Measurements from ENCODE around the gene SHF.

Gene SHF

DNA sequence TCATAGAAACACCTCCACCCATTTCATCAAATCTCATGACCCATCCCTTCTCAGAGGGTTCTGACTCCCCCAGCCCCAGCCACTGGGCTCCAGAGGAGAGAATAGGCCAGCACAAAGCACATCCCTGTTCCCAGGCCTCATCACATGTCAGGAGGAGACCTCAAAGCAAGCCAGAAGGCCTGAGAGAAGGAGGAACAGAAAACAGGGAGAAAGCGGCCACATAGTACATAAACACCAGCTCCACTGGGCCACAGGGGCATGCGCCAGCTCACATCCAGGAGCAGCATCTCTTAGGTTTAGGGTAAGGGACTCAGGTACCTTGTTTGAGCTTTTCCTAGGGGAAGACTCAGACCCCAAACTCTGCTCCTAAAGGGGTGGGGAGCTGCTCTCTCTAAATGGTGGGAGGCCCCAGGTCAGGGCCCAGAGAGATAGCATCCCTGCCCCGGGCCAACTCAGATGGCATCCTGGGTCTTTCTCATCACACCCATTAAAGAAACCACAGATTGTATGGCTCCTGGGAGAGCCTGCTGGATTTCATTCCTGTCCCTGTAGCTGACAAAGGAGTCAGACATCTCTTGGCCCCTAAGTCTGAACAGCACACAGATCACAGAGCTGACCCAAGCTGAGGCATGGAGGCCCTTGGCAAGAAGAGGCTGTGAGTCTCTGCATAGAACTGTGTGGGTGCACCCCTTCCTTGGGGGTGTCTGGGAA, 2.5 kb downstream of the SHF start:
- TF ChIP-seq, protein P1, sequence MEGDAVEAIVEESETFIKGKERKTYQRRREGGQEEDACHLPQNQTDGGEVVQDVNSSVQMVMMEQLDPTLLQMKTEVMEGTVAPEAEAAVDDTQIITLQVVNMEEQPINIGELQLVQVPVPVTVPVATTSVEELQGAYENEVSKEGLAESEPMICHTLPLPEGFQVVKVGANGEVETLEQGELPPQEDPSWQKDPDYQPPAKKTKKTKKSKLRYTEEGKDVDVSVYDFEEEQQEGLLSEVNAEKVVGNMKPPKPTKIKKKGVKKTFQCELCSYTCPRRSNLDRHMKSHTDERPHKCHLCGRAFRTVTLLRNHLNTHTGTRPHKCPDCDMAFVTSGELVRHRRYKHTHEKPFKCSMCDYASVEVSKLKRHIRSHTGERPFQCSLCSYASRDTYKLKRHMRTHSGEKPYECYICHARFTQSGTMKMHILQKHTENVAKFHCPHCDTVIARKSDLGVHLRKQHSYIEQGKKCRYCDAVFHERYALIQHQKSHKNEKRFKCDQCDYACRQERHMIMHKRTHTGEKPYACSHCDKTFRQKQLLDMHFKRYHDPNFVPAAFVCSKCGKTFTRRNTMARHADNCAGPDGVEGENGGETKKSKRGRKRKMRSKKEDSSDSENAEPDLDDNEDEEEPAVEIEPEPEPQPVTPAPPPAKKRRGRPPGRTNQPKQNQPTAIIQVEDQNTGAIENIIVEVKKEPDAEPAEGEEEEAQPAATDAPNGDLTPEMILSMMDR (IDR thresholded peaks at IDR 0.05; ENCODE audit: control insufficient read depth, insufficient read depth, low read depth, low read length, missing control alignments), result no peak
- no peak for DNase-seq (ENCODE audit: low read depth)
- H3K4me3 ChIP-seq (ENCODE audit: control insufficient read depth, low read depth, low read length), result no peak overlapping the region

DNA sequence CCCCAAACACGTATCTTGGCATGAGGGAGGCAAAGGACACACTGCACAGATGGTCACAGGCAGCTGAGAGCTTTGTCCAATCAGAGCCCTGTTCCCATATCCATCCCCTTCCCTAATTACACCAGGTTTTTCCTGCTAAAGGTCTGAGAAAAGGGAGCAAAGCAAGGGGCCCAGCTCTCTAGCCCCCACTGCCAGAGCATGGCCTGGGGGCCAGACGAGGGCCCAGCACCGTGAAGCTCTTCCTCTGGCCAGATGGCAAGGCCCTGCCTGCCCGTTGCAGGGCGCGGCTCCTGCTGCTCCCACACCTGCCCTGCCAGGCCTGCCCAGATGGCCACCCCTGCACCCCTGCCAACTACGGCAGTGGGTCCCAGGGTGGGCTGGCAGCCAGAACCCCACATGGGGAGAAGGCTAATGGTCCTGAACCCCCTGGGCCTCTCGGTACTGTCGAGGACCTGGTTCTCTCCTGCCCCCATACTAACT, 3.2 kb downstream of the SHF start:
- TF ChIP-seq, protein P1 (IDR thresholded peaks at IDR 0.05; ENCODE audit: control insufficient read depth, insufficient read depth, low read depth, low read length, missing control alignments), result no peak
- no peak for DNase-seq (ENCODE audit: low read depth)
- no peak overlapping the region for H3K4me3 ChIP-seq (ENCODE audit: control insufficient read depth, low read depth, low read length)

DNA sequence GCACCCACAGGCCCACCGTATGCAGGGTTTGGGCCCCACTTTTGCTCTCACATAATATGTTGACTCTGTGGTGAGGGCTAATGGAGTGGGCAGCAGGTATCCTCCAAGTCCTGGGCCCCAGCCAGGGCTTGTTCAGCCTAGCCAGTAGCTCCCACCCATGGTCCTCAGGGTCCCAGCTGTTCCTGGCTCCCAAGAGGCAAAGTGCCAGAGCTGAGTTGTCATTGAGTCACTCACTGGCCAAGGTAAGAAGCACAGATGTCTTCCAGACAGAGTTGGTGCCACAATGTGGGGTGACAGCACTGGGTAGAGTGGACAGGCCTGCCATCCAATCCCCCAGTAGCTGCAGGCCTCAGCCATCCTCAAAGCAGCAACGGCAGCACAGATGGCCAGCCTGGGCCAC, 4.3 kb downstream of the SHF start:
- TF ChIP-seq, protein P1 (IDR thresholded peaks at IDR 0.05; ENCODE audit: control insufficient read depth, insufficient read depth, low read depth, low read length, missing control alignments), result no peak
- no peak for DNase-seq (ENCODE audit: low read depth)
- no peak overlapping the region for H3K4me3 ChIP-seq (ENCODE audit: control insufficient read depth, low read depth, low read length)

DNA sequence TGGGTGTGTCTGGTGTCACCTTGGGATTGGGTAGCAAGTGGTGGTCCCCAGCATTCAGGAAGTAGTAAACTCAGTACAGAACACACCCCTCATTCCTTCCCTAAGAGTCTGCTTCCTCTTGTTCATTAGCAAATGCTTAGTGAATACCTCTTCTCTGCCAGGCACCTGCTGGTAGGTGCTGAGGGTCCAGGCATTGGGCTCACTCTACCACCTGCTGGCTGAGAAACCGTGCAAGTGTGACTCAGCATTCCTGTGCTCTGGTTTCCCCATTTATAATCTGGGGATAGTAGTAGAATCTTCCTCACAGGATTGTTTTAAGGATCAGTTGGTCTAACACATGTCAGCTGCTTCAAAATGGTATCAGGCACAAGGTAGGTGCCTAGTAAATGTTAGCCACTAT, 4.8 kb downstream of the SHF start:
- TF ChIP-seq, protein P1 (IDR thresholded peaks at IDR 0.05; ENCODE audit: control insufficient read depth, insufficient read depth, low read depth, low read length, missing control alignments), result no peak
- no peak for DNase-seq (ENCODE audit: low read depth)
- H3K4me3 ChIP-seq (ENCODE audit: control insufficient read depth, low read depth, low read length), result no peak overlapping the region

DNA sequence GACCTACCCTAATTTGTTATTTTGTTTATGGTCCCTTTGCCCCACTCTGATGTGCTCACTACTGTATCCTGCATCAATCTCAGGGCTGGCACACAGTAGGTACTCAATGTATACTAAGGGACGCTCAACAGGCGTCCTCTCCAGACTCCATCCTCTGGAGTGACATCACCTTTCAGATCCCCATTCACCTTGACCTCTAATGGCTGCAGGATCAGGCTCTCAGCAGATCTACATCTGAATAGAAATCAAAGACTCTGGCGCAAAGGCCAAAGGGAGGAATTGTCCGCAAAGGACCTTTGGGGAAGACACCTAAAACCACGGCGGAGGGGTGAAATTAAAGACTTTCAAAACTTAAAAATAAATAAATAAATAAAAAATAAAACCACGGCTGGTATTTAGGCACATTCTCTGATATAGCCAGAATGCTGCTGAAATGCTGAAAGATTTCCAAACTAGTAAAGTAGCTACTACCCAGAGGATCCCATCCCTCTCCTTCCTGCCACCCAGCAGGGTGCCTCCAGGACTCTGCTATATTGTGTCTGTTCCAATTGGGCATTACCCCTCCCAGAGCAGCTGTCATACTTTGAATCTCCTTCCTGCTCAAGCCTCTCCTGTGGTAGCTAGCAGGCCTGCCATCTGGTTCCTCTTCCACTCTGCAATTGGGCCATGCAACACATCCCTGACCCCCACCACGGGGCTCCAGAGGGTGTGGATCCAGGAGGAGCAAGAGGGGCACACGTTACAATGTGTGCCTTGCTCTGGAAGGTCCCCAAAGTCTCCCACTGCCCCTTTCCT, 6.1 kb downstream of the SHF start:
- no peak for DNase-seq (ENCODE audit: low read depth)
- TF ChIP-seq, protein P1 (IDR thresholded peaks at IDR 0.05; ENCODE audit: control insufficient read depth, insufficient read depth, low read depth, low read length, missing control alignments), result no peak
- H3K4me3 ChIP-seq (ENCODE audit: control insufficient read depth, low read depth, low read length), result no peak overlapping the region

DNA sequence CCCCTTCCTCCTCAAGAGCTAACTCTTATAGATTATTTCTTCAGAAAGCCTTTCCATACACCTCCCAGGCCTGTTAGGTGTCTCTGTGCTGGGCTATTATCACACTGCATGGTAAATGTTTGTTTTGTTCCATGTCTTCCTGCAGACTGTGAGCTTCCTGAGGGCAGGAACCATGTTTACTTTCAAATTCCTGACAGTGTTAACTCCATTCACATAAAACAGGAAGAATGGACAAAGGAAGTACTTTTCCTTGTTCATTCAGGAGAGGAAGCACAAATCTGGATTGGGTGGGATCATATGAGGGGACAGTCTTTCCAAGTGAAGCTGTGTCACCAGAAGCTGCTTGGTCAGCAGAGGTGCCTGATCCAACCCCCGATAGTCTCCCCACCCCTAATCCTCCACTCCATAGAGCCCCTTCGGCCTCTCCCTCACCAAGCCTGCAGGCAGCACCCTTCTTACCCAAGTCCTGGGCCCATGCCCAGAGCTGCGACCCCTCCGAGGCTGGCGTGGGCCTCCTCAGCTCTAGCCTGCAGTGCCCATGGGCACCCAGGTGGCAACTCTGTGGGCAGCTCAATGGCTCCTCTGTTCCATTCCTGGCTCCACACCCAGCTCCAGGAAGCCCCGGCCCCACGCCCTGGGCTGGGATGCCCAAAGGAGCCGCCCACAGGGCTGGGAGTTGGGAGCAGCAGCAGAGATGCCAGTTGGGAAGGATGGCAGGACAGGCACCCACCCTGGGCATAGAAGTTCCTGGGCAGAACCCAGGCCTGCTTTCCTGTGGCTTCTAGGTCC, 6.9 kb downstream of the SHF start:
- H3K4me3 ChIP-seq (ENCODE audit: control insufficient read depth, low read depth, low read length), result no peak overlapping the region
- TF ChIP-seq, protein P1 (IDR thresholded peaks at IDR 0.05; ENCODE audit: control insufficient read depth, insufficient read depth, low read depth, low read length, missing control alignments), result no peak
- no peak for DNase-seq (ENCODE audit: low read depth)

All from AG09309 (cell line).